Bronchial epithelial cell (primary cell): ENCODE results near the gene PSMD13. TPM values are rescaled to one million over a fixed set of nuclear protein-coding genes. Genes with fewer than 3 reads are reported as not detected.
A peak's percentile ranks its signal among the peaks of the same experiment; 100 is the strongest.

Experiments used
- DNase-seq: peaks from one replicate; pipeline ENCODE4 v3.0.0-alpha.2; 2010; ENCODE audit warnings: low read depth
- FAIRE-seq: peaks from 2 replicates; lab custom pipeline; 2011; peaks lifted over from hg19 to GRCh38; lab: Jason Lieb, UNC
- H3K27me3 ChIP-seq: 2 replicates; pipeline ENCODE4 v1.5.1; 2011; ENCODE audit warnings: low read length; ENCODE audit not compliant: control insufficient read depth, insufficient read depth
- H3K36me3 ChIP-seq: 2 replicates; pipeline ENCODE4 v1.5.1; 2011; ENCODE audit warnings: low read length; ENCODE audit not compliant: control insufficient read depth, insufficient read depth
- H3K4me3 ChIP-seq: 2 replicates; pipeline ENCODE4 v1.5.1; 2011; ENCODE audit warnings: mild to moderate bottlenecking, low read depth, low read length, control low read depth
- total RNA-seq: library from RNA; depleted of rRNA; stranded (reverse); fragments of >200 nt; gene quantifications from 2 replicates; pipeline ENCODE4 v1.2.1, GENCODE V29; 2014
- TF ChIP-seq, protein P1 (sequence below): IDR thresholded peaks from 2 replicates; pipeline ENCODE4 v1.5.1; 2011; ENCODE audit warnings: mild to moderate bottlenecking, moderate library complexity, low read length, control low read depth, inconsistent platforms; ENCODE audit not compliant: insufficient read depth, severe bottlenecking

PSMD13 gene
- total RNA-seq, 1 donor from 2014 or later = 146 TPM

GRCh38 chr11:292211-293121 lies 55.7 kb downstream of the PSMD13 start:
- H3K27me3 ChIP-seq = peaks cover 11% of the 10 kb centered on the region
- FAIRE-seq = peak; percentile 52
- no peaks in the 10 kb centered on the region for H3K36me3 ChIP-seq
- TF ChIP-seq, protein P1, sequence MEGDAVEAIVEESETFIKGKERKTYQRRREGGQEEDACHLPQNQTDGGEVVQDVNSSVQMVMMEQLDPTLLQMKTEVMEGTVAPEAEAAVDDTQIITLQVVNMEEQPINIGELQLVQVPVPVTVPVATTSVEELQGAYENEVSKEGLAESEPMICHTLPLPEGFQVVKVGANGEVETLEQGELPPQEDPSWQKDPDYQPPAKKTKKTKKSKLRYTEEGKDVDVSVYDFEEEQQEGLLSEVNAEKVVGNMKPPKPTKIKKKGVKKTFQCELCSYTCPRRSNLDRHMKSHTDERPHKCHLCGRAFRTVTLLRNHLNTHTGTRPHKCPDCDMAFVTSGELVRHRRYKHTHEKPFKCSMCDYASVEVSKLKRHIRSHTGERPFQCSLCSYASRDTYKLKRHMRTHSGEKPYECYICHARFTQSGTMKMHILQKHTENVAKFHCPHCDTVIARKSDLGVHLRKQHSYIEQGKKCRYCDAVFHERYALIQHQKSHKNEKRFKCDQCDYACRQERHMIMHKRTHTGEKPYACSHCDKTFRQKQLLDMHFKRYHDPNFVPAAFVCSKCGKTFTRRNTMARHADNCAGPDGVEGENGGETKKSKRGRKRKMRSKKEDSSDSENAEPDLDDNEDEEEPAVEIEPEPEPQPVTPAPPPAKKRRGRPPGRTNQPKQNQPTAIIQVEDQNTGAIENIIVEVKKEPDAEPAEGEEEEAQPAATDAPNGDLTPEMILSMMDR = no peak
- DNase-seq = no peak
- H3K4me3 ChIP-seq = no peak overlapping the region

- H3K27me3 ChIP-seq = peaks cover 7% of the 10 kb centered on the region
- DNase-seq = no peak
- no peaks in the 10 kb centered on the region for H3K36me3 ChIP-seq
- no peak overlapping the region for H3K4me3 ChIP-seq
- TF ChIP-seq, protein P1 = no peak
- FAIRE-seq = no peak
Measured at GRCh38 chr11:293271-293851, 56.6 kb downstream of the PSMD13 start.

DNA sequence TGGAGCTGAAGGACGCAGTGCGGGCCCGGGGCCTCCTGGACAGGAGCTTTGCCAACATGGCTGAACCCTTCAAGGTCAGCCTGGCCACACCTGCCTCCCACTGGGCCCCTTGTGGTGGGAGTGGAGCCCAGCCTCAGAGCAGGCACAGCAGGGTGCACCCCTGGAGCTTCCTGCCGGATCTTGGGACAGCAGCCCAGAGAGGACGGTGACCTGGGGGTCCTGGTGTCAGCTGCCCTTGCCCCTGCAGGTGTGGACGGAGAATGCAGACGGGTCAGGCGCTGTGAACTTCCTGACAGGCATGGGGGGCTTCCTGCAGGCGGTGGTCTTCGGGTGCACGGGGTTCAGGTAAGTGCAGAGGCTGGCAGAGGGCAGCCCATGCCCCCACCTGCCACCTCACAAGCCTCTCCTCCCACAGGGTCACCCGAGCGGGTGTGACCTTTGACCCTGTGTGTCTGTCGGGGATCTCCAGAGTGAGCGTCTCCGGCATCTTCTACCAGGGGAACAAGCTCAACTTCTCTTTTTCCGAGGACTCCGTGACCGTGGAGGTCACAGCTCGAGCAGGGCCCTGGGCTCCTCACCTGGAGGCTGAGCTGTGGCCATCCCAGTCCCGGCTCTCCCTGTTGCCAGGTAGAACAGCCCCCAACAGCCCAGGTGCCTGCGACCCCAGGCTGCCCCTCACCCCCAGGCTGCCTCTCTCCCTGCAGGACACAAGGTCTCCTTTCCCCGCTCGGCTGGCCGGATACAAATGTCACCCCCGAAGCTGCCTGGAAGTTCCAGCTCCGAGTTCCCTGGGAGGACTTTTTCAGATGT lies 57.3 kb downstream of the PSMD13 start:
- no peaks in the 10 kb centered on the region for H3K36me3 ChIP-seq
- no peak for DNase-seq
- TF ChIP-seq, protein P1 = no peak
- FAIRE-seq = no peak
- peaks cover 9% of the 10 kb centered on the region for H3K27me3 ChIP-seq
- no peak overlapping the region for H3K4me3 ChIP-seq

GRCh38 chr11:294780-295179 lies 58.0 kb downstream of the PSMD13 start:
- H3K36me3 ChIP-seq = no peaks in the 10 kb centered on the region
- H3K4me3 ChIP-seq = no peak overlapping the region
- FAIRE-seq = no peak
- TF ChIP-seq, protein P1 = no peak
- DNase-seq = no peak
- peaks cover 9% of the 10 kb centered on the region for H3K27me3 ChIP-seq

GRCh38 chr11:295351-296170 lies 58.8 kb downstream of the PSMD13 start:
- TF ChIP-seq, protein P1 = no peak
- FAIRE-seq (no peak), DNase-seq (no peak)
- H3K36me3 ChIP-seq = no peaks in the 10 kb centered on the region
- H3K4me3 ChIP-seq = no peak overlapping the region
- H3K27me3 ChIP-seq = peaks cover 12% of the 10 kb centered on the region
